Mammary epithelial cell (primary cell): Measurements from ENCODE around the gene DACH1.

Experiments used
- EZH2 ChIP-seq: IDR thresholded peaks from 2 replicates; pipeline ENCODE4 v1.6.1; 2012; ENCODE audit warnings: low read length, inconsistent platforms, borderline replicate concordance
- TF ChIP-seq, protein P1 (sequence below), 2 donors: IDR thresholded peaks in 1 of 2; conservative IDR thresholded peaks in 1 of 2; 2 replicates each; pipeline ENCODE4 v1.5.1; 2011 to 2012; ENCODE audit warnings: inconsistent platforms in 2 of 2, low read length in 2 of 2, mild to moderate bottlenecking in 2 of 2, control low read depth in 1 of 2, low read depth in 1 of 2; ENCODE audit not compliant: insufficient read depth in 1 of 2; ENCODE audit errors: extremely low read depth in 1 of 2

DNA sequence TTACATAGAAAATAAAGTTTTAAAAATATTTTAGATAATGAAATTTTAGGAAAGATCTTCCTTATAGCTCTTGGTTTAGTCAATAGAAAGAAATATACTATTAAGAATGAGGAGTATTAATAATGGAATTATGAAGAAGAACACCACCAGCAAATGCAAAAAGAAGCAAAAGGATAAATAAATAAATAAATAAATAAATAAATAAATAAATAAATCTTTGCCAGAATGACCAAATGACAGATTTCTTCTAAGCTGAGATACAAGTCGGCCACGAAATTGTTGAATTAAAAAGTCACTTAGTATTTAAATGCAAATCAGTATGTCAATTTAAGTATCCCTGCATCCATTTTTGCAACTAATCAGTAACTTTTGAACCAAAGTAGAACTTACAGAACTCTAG is 95.9 kb downstream of the DACH1 start:
- TF ChIP-seq, protein P1, sequence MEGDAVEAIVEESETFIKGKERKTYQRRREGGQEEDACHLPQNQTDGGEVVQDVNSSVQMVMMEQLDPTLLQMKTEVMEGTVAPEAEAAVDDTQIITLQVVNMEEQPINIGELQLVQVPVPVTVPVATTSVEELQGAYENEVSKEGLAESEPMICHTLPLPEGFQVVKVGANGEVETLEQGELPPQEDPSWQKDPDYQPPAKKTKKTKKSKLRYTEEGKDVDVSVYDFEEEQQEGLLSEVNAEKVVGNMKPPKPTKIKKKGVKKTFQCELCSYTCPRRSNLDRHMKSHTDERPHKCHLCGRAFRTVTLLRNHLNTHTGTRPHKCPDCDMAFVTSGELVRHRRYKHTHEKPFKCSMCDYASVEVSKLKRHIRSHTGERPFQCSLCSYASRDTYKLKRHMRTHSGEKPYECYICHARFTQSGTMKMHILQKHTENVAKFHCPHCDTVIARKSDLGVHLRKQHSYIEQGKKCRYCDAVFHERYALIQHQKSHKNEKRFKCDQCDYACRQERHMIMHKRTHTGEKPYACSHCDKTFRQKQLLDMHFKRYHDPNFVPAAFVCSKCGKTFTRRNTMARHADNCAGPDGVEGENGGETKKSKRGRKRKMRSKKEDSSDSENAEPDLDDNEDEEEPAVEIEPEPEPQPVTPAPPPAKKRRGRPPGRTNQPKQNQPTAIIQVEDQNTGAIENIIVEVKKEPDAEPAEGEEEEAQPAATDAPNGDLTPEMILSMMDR (conservative IDR thresholded peaks at IDR 0.05 in 1 of 2, IDR thresholded peaks at IDR 0.05 in 1 of 2; ENCODE audit: extremely low read depth in 1 of 2, insufficient read depth in 1 of 2, low read depth in 1 of 2, low read length in 2 of 2), result no peak
- TF ChIP-seq EZH2, result no peak
